AG09309 (cell line): ENCODE measurements around the gene MYBPC2.

Experiments used
- DNase-seq: peaks from one replicate; pipeline ENCODE4 v3.0.0-alpha.2; 2010; ENCODE audit warnings: low read depth
- H3K4me3 ChIP-seq: 2 replicates; pipeline ENCODE4 v1.5.1; 2011; ENCODE audit warnings: mild to moderate bottlenecking, low read depth, low read length, moderate library complexity; ENCODE audit not compliant: control insufficient read depth
- TF ChIP-seq, protein P1 (sequence below): IDR thresholded peaks from 2 replicates; pipeline ENCODE4 v1.5.1; 2011; ENCODE audit warnings: mild to moderate bottlenecking, low read depth, low read length, inconsistent platforms; ENCODE audit not compliant: insufficient read depth, control insufficient read depth; ENCODE audit errors: missing control alignments

MYBPC2 gene

DNA sequence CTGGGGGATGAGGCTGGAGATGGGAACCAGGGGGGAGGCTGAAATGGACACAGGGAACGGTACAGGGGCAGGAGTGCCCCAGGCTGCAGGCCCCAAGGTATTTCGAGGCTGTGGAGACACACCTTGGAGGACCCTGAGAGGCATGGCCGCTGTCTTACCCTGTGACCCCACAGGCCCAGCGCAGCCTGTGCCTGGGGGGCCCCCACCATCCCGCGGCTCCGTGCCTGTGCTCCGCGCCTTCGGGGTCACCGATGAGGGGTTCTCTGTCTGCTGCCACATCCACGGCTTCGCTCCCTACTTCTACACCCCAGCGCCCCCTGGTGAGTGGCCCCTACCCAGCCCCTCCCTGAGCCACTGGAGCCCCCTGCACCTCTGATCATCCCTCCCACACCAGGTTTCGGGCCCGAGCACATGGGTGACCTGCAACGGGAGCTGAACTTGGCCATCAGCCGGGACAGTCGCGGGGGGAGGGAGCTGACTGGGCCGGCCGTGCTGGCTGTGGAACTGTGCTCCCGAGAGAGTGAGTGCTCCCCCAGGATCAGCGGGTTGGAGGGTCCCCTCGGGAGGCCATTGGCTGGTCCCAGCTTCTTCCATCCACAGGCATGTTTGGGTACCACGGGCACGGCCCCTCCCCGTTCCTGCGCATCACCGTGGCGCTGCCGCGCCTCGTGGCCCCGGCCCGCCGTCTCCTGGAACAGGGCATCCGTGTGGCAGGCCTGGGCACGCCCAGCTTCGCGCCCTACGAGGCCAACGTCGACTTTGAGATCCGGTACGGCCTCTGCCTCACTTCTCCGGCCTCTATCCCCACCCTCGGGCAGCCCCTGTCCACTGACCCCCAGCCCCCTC, 30.9 kb upstream of the MYBPC2 start:
- no peak overlapping the region for H3K4me3 ChIP-seq
- TF ChIP-seq, protein P1, sequence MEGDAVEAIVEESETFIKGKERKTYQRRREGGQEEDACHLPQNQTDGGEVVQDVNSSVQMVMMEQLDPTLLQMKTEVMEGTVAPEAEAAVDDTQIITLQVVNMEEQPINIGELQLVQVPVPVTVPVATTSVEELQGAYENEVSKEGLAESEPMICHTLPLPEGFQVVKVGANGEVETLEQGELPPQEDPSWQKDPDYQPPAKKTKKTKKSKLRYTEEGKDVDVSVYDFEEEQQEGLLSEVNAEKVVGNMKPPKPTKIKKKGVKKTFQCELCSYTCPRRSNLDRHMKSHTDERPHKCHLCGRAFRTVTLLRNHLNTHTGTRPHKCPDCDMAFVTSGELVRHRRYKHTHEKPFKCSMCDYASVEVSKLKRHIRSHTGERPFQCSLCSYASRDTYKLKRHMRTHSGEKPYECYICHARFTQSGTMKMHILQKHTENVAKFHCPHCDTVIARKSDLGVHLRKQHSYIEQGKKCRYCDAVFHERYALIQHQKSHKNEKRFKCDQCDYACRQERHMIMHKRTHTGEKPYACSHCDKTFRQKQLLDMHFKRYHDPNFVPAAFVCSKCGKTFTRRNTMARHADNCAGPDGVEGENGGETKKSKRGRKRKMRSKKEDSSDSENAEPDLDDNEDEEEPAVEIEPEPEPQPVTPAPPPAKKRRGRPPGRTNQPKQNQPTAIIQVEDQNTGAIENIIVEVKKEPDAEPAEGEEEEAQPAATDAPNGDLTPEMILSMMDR = no peak
- DNase-seq = no peak

DNA sequence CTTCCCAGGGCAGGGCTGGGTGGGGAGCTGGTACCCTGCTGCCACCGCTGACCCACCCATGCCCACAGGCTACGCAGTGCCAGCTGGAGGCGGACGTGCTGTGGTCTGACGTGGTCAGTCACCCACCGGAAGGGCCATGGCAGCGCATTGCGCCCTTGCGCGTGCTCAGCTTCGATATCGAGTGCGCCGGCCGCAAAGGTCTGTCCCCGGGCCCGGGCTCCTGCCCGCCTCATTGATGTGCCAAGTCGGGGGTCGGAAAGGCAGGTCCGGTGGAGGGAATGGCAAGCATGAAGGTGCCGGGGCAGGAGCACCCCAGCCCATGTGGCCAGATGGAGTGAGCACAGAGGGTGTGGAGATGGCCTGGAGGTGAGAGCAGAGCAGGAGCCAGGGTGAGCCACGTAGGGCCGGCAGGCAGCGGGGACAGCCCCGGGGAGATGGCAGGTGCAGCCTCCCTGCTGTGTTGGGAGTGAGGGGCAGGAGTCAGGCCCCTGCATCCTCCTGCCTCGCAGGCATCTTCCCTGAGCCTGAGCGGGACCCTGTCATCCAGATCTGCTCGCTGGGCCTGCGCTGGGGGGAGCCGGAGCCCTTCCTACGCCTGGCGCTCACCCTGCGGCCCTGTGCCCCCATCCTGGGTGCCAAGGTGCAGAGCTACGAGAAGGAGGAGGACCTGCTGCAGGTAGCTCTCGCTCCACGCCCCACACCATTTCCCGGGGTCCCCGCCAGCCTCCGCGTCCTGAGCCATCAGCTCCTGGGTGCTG, 30.0 kb upstream of the MYBPC2 start:
- no peak overlapping the region for H3K4me3 ChIP-seq
- TF ChIP-seq, protein P1 = no peak
- DNase-seq = no peak

DNA sequence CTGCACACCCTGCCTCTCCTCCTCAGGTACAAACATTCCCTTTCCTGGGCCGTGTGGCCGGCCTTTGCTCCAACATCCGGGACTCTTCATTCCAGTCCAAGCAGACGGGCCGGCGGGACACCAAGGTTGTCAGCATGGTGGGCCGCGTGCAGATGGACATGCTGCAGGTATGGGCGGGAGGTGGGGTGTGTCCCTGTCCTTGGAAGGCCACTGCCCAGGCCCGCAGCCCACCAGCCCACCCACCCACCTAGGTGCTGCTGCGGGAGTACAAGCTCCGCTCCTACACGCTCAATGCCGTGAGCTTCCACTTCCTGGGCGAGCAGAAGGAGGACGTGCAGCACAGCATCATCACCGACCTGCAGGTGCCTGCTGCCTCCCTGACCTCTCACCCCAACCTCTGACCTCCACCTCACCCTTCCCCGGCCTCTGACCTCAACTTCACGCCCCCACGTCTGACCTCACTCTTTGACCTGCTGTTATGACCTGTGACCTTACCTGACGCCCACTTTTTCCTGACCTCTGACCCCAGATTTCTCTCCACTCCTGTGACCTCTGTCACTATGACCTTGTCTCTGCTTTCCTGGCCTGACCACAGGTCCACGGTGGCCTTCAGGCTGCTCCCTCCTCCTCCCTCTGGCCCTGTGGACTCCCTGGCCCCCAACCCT, 26.4 kb upstream of the MYBPC2 start:
- TF ChIP-seq, protein P1 = no peak
- DNase-seq = no peak
- no peak overlapping the region for H3K4me3 ChIP-seq

DNA sequence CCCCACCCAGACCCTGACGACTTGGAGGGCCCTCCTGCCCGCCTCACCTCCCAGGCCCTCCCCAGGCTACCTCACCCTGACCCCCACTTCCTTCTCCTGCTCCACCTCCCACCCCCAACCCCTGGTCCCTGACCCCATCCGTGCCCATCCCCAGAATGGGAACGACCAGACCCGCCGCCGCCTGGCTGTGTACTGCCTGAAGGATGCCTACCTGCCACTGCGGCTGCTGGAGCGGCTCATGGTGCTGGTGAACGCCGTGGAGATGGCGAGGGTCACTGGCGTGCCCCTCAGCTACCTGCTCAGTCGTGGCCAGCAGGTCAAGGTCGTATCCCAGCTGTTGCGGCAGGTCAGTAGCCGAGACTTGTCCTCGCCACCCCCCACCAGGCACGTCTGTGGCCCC, 25.9 kb upstream of the MYBPC2 start:
- TF ChIP-seq, protein P1 = no peak
- no peak for DNase-seq
- H3K4me3 ChIP-seq = no peak overlapping the region

DNA sequence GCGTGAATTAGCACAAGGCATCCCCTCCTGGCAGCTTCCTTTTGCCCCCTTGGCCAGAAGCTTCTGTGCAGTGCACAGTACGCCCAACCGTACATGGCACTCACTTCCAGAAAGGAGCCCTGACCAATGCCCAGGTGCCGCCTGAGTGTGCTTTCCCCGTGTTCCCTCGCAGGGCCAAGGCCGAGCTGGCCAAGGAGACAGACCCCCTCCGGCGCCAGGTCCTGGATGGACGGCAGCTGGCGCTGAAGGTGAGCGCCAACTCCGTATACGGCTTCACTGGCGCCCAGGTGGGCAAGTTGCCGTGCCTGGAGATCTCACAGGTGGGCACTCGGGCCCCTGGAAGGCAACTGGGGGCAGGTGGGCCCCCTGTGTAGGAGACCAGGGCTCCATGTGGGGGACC, 23.3 kb upstream of the MYBPC2 start:
- no peak overlapping the region for H3K4me3 ChIP-seq
- TF ChIP-seq, protein P1 = no peak
- no peak for DNase-seq

DNA sequence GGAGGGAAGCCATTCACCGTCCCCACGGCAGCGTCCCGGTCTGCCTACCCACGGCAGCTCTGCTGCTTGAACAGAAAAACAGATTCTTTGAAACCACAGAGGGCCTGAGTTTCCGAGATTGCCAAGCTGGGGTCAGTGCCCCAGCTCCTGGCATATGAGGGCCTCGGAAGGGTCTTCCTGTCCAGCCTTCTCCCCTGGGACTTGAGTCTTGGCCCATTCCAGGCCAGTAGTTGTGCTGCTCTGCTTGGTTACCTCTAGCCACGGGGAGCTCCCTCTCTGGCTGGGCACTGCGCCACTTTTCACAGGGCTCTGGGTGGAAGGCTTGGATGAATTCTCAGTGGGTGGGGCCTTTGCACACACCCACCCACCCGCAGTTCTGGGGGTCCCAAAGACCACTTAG, 22.6 kb upstream of the MYBPC2 start:
- H3K4me3 ChIP-seq = no peak overlapping the region
- TF ChIP-seq, protein P1 = no peak
- no peak for DNase-seq
